Aorta (tissue), 5 donors: ENCODE data around the gene MRPL18. TPM values are rescaled to one million over a fixed set of nuclear protein-coding genes. Genes with fewer than 3 reads are reported as not detected.
"Not testable (repeated sequence)": the region's sequence is repeated elsewhere in the genome, so short reads cannot be mapped to it uniquely, and the experiment has no call there.

ENCODE experiments used
- ATAC-seq: fragments of 200-7000 bp; cut with Tn5 transposase; one replicate; pipeline ENCODE4 v1.9.1; 2022; ENCODE audit warnings: moderate library complexity; ENCODE audit not compliant: low FRiP score
- DNase-seq, 2 donors: peaks; one replicate each; pipeline ENCODE4 v3.0.0-alpha.2; 2020
- H3K27ac ChIP-seq, 2 donors: one replicate each; pipeline ENCODE4 v1.5.1; 2013; ENCODE audit warnings: low read length in 2 of 2, mild to moderate bottlenecking in 2 of 2, moderate library complexity in 2 of 2, control low read depth in 1 of 2, inconsistent platforms in 1 of 2, low read depth in 1 of 2
- H3K27me3 ChIP-seq, 2 donors: one replicate each; pipeline ENCODE4 v1.6.1; 2013; ENCODE audit warnings: control low read depth in 1 of 2, low read length in 1 of 2, mild to moderate bottlenecking in 1 of 2, moderate library complexity in 1 of 2; ENCODE audit not compliant: insufficient read depth in 2 of 2, control insufficient read depth in 1 of 2
- H3K36me3 ChIP-seq, 2 donors: one replicate each; pipeline ENCODE4 v1.6.1; 2013; ENCODE audit warnings: control low read depth in 1 of 2, low read length in 1 of 2, mild to moderate bottlenecking in 1 of 2; ENCODE audit not compliant: insufficient read depth in 2 of 2, control insufficient read depth in 1 of 2
- H3K4me1 ChIP-seq, 2 donors: one replicate each; pipeline ENCODE4 v1.6.1; 2013; ENCODE audit warnings: low read length in 2 of 2, control low read depth in 1 of 2, mild to moderate bottlenecking in 1 of 2, moderate library complexity in 1 of 2; ENCODE audit not compliant: insufficient read depth in 2 of 2, control insufficient read depth in 1 of 2
- H3K4me3 ChIP-seq, 2 donors: one replicate each; pipeline ENCODE4 v1.5.1; 2013; ENCODE audit warnings: low read length in 2 of 2, control low read depth in 1 of 2, mild to moderate bottlenecking in 1 of 2
- H3K9me3 ChIP-seq: one replicate; pipeline ENCODE4 v1.6.1; 2013; ENCODE audit warnings: mild to moderate bottlenecking, low read length; ENCODE audit not compliant: control insufficient read depth
- WGBS, 2 donors: extraction: QIAGEN DNeasy Blood & Tissue Kit; methylation state at CpG; one replicate each; pipeline ENCODE4 v1.1.7; 2013; 5-methylcytosine and 5-hydroxymethylcytosine counted together
- intact Hi-C, 2 donors: fragments of 100-400 bp; cut with DNase I; formaldehyde crosslinking; loops; one replicate each; pipeline versions ENCODE4 v1.14.2 to v1.15.0; 2022
- polyA plus RNA-seq, 2 donors: library from polyadenylated mRNA; stranded (reverse); fragments of 200-250 nt; gene quantifications; one replicate each; pipeline ENCODE4 v1.2.3, GENCODE V29; 2013
- total RNA-seq, 2 donors: library from RNA; stranded (reverse); fragmentation: NEBNext Ultra II Directional; extraction: Animal tissue kit (Norgen Biotek cat#: 25700); gene quantifications; one replicate each; pipeline ENCODE4 v1.2.1, GENCODE V29; 2021
- donor health status: healthy with polysubstance abuse.
- donor health status: Bipolar disorder and iron deficiency.
- donor health status: DM: no; HTN: no; CAD: no.
- donor health status: DM: no; HTN: no; CAD: no.
- donor health status: DM: yes; HTN: yes; CAD: no.

The MRPL18 gene
- total and polyA plus RNA-seq, 4 donors = 38.8 to 83.3 (median 55.0) TPM

GRCh38 chr6:159805440-159806020 lies 15.3 kb downstream of the MRPL18 start:
- H3K9me3 ChIP-seq = no peaks in the 10 kb centered on the region
- intact Hi-C loops = no loop called here
- H3K36me3 ChIP-seq = no peaks in the 10 kb centered on the region
- WGBS, 2 donors = 95 to 96% methylated on average over 6 of the region's 6 CpGs
- no peak for ATAC-seq
- no peak overlapping the region for H3K4me3 ChIP-seq
- no peaks in the 10 kb centered on the region for H3K27me3 ChIP-seq
- no peak overlapping the region for H3K27ac ChIP-seq
- no peaks in the 10 kb centered on the region for H3K4me1 ChIP-seq
- no peak for DNase-seq

- no peak overlapping the region for H3K27ac ChIP-seq
- H3K9me3 ChIP-seq = no peaks in the 10 kb centered on the region
- no peak for DNase-seq
- ATAC-seq = no peak
- H3K27me3 ChIP-seq = no peaks in the 10 kb centered on the region
- no peaks in the 10 kb centered on the region for H3K36me3 ChIP-seq
- no peaks in the 10 kb centered on the region for H3K4me1 ChIP-seq
- intact Hi-C loops = no loop called here
- no peak overlapping the region for H3K4me3 ChIP-seq
- 95 to 96% methylated on average over 9 of the region's 9 CpGs for WGBS, 2 donors
Observed at GRCh38 chr6:159806021-159806458, 15.8 kb downstream of the MRPL18 start.

- no peaks in the 10 kb centered on the region for H3K9me3 ChIP-seq
- H3K4me1 ChIP-seq = no peaks in the 10 kb centered on the region
- ATAC-seq (no peak), DNase-seq (no peak)
- no peaks in the 10 kb centered on the region for H3K36me3 ChIP-seq
- intact Hi-C loops = no loop called here
- H3K27ac ChIP-seq = no peak overlapping the region
- H3K4me3 ChIP-seq = no peak overlapping the region
- no peaks in the 10 kb centered on the region for H3K27me3 ChIP-seq
- WGBS, 2 donors = 91 to 94% methylated on average over 5 of the region's 5 CpGs
Observed at GRCh38 chr6:159807150-159807858, 17.0 kb downstream of the MRPL18 start.

DNA sequence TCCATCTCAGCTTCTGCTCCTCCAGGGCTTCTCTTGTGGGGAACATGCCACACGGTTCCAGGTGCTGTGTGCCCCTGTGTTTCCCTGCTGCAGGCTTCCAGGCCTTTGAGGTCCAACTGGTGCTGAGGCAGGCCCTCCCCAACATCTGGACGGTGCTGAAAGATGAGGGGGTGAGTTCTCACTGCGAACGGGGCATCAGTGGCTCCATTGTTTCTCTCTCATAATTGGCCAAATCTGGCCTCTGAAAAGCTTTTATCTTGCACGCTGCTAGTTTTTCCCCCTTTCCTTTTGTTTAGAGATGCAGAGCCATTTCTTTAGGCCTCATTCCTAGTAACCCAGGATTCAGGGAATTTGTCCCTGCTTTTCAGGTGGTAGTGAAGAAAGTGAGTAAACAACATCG lies 18.4 kb downstream of the MRPL18 start:
- Histone ChIP-seq H3K9me3 (no peaks in the 10 kb centered on the region), H3K4me1 (no peaks in the 10 kb centered on the region), H3K36me3 (no peaks in the 10 kb centered on the region), H3K27me3 (no peaks in the 10 kb centered on the region), H3K27ac (no peak overlapping the region), H3K4me3 (no peak overlapping the region)
- 88 to 91% methylated on average over 6 of the region's 6 CpGs for WGBS, 2 donors
- ATAC-seq (no peak), DNase-seq (peak in 1 of 2 donors; percentile 45)
- intact Hi-C loops = no loop called here

- Histone ChIP-seq H3K27me3 (no peaks in the 10 kb centered on the region), H3K36me3 (no peaks in the 10 kb centered on the region), H3K9me3 (no peaks in the 10 kb centered on the region), H3K27ac (no peak overlapping the region), H3K4me3 (no peak overlapping the region), H3K4me1 (no peaks in the 10 kb centered on the region)
- ATAC-seq = no peak
- 96% methylated on average over 4 of the region's 4 CpGs for WGBS, 2 donors
- intact Hi-C loops = no loop called here
- DNase-seq = peak in 1 of 2 donors; percentile 15
Observed at GRCh38 chr6:159809149-159809548, 18.9 kb downstream of the MRPL18 start.

DNA sequence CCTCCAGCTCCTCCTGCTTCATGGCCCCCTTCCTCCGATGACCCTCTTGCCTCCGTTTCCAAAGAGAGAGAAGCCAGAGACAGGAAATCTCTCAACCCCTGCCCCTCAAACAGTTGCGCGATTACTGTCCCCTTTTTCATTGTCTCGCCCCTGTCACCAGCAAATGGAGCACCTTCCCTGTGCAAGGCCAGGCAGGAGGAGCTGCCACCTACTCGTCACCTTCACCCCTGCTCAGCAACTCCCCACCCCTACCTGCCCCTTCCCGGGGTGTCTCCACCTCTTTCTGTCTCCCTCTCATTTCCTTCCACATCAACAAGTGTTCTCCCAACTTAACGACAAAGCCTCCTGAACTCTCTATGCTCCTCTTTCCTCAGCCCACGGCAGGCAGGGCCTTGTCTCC lies 23.5 kb downstream of the MRPL18 start:
- DNase-seq (no peak), ATAC-seq (no peak)
- WGBS, 2 donors = 89 to 90% methylated on average over 9 of the region's 9 CpGs
- Histone ChIP-seq H3K4me3 (no peak overlapping the region), H3K9me3 (no peaks in the 10 kb centered on the region), H3K36me3 (no peaks in the 10 kb centered on the region), H3K27ac (no peak overlapping the region), H3K4me1 (no peaks in the 10 kb centered on the region), H3K27me3 (no peaks in the 10 kb centered on the region)
- intact Hi-C loops = no loop called here

DNA sequence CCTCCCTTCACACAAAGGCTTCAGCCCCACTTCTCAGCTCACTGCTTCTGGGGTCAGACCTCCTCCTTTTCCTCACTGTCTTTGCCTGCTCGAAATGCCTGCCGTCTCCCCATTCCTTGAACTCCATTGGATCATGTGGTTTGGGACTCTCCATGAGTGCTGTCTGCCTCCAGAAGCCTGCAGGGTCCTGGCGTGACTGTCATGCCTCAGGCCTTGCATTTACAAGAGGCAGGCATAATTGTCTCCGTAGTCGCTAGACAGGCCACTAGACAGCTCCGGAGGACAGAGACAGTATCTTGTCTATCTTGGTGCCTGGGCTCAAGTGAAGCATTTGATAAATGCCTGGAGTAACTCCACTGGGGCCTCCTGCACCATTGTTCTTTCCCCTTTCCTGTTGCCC lies 25.1 kb downstream of the MRPL18 start:
- intact Hi-C loops = no loop called here
- H3K36me3 ChIP-seq = no peaks in the 10 kb centered on the region
- ATAC-seq (no peak), DNase-seq (no peak)
- no peaks in the 10 kb centered on the region for H3K4me1 ChIP-seq
- no peaks in the 10 kb centered on the region for H3K9me3 ChIP-seq
- H3K4me3 ChIP-seq = no peak overlapping the region
- H3K27ac ChIP-seq = no peak overlapping the region
- H3K27me3 ChIP-seq = no peaks in the 10 kb centered on the region
- WGBS, 2 donors = 84 to 86% methylated on average over 6 of the region's 6 CpGs

GRCh38 chr6:159816775-159817174 lies 26.5 kb downstream of the MRPL18 start:
- H3K36me3 ChIP-seq, H3K27ac ChIP-seq, ATAC-seq, H3K27me3 ChIP-seq, H3K4me1 ChIP-seq, DNase-seq, intact Hi-C loops, H3K9me3 ChIP-seq, H3K4me3 ChIP-seq: not testable (repeated sequence)
- 70 to 79% methylated on average over 3 of the region's 3 CpGs for WGBS, 2 donors
